ENCODE results near the gene ATP8B1. TPM values are rescaled to one million over a fixed set of nuclear protein-coding genes. Genes with fewer than 3 reads are reported as not detected.

The ATP8B1 gene
- total and polyA plus RNA-seq, 2 experiments from 2014 or later, result 1.7 to 3.0 TPM

- TF ChIP-seq REST (IDR thresholded peaks at IDR 0.05; ENCODE audit: unreplicated experiment), result no peak
- TF ChIP-seq EZH2 (IDR thresholded peaks at IDR 0.05; ENCODE audit: low read depth, unreplicated experiment), result no peak
Observed at GRCh38 chr18:57691363-57691762, 111.8 kb downstream of the ATP8B1 start (continued).

DNA sequence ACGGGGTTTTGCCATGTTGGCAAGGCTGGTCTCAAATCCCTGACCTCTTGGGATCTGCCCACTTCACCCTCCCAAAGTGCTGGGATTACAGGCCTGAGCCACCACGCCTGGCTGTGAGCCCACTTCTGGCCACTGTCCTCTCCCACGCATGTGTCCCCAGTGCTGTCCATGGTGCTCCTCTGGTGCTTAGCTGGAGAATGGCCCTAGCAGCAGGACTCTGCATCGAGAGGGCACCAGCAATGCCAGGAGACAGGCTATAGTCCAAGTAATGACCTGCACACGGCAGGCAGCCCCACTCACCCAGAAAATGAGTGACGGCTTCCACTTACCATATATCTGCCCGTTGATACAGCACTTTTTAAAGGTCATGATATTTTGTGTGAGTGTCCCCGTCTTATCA lies 115.1 kb downstream of the ATP8B1 start:
- no peaks in the 10 kb centered on the region for H3F3A ChIP-seq (replicated peaks; ENCODE audit: low read depth)
- no peak for ATAC-seq

More for the DNA sequence above, 115.1 kb downstream of the ATP8B1 start:
- Mint-ChIP-seq H3K4me3 (no peak overlapping the region), H3K36me3 (ENCODE audit: low read depth) (0 out of 3 replicates have a peak, but pooled peaks cover 2% of the 10 kb centered on the region), H3K4me1 (no peaks in the 10 kb centered on the region), H3K27ac (no peak overlapping the region), H3K27me3 (ENCODE audit: insufficient read depth, low read depth, poor library complexity) (peaks cover 6% of the 10 kb centered on the region), H3K9me3 (no peaks in the 10 kb centered on the region)
- Histone ChIP-seq H2AFZ (no peak overlapping the region), H3K4me2 (no peak overlapping the region), H3K36me3 (ENCODE audit: insufficient read depth) (no peaks in the 10 kb centered on the region), H3K4me1 (ENCODE audit: insufficient read depth) (no peaks in the 10 kb centered on the region), H3K79me2 (replicated peaks; ENCODE audit: insufficient read depth) (no peaks in the 10 kb centered on the region), H3K9me2 (ENCODE audit: insufficient read depth) (no peaks in the 10 kb centered on the region), H3K27ac (ENCODE audit: low read depth) (no peak overlapping the region), H3K4me3 (no peak overlapping the region), H4K20me1 (replicated peaks; ENCODE audit: insufficient read depth) (no peaks in the 10 kb centered on the region), H3K27me3 (ENCODE audit: insufficient read depth) (no peaks in the 10 kb centered on the region)
- peak; percentile 70 for TF ChIP-seq REST (IDR thresholded peaks at IDR 0.05; ENCODE audit: unreplicated experiment)
- TF ChIP-seq EZH2phosphoT487 (IDR thresholded peaks at IDR 0.05; ENCODE audit: unreplicated experiment), result no peak
- DNase-seq (ENCODE audit: low spot score), result no peak
